ENCODE data around the gene NUP54.

The NUP54 gene

GRCh38 chr4:76147454-76148141 lies 599 bp downstream of the NUP54 start:
- peak overlapping the region; percentile 91 for H3K4me3 ChIP-seq (ENCODE audit: low read depth, low read length)

GRCh38 chr4:76144546-76144945 lies 3.7 kb downstream of the NUP54 start:
- H3K4me3 ChIP-seq (ENCODE audit: low read depth, low read length), result no peak overlapping the region

DNA sequence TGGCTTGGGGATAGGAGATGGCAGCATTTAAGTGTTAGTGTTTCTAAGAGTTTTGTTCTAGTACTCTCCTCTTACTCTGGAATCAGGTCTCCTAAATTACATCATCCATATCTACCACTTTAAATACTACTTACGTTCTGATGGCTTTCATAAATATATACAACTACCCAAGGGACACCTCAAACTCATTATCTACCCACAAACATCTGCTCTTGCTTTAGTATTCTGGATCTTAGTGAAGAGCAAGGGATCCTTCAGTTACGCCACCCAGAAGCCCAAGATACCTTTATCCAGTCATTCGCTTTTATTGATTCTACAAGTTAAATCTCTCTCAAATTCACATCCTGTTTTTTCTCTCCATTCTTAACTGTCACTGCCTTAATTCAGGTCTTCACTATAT lies 7.0 kb downstream of the NUP54 start:
- no peak overlapping the region for H3K4me3 ChIP-seq (ENCODE audit: low read depth, low read length)

- H3K4me3 ChIP-seq (ENCODE audit: low read depth, low read length), result no peak overlapping the region
Measured at GRCh38 chr4:76127754-76128153, 20.4 kb downstream of the NUP54 start.

GRCh38 chr4:76125816-76126215 lies 22.4 kb downstream of the NUP54 start:
- no peak overlapping the region for H3K4me3 ChIP-seq (ENCODE audit: low read depth, low read length)

GRCh38 chr4:76120199-76120598 lies 28.0 kb downstream of the NUP54 start:
- no peak overlapping the region for H3K4me3 ChIP-seq (ENCODE audit: low read depth, low read length)

- H3K4me3 ChIP-seq (ENCODE audit: low read depth, low read length), result no peak overlapping the region
Measured at GRCh38 chr4:76117536-76117935, 30.7 kb downstream of the NUP54 start.

DNA sequence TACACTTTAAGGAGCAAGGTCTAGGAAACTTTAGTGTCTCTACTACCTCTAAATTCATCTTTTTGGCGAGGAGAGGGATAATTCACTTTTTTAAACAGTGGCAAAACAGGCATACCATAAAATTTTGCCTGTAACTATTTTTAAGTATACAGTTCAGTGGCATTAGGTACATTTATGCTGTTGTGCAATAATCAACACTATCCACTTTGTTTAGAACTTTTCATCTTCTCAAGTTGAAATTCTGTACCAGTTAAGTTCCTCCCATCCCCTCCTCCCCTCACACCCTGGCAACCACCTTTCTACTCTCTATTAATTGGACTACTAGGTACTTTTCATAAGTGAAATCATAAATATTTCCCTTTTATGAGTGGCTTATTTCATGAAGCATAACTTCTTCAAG lies 31.4 kb downstream of the NUP54 start:
- no peak overlapping the region for H3K4me3 ChIP-seq (ENCODE audit: low read depth, low read length)

- H3K4me3 ChIP-seq (ENCODE audit: low read depth, low read length), result no peak overlapping the region
Measured at GRCh38 chr4:76108467-76109181, 39.6 kb downstream of the NUP54 start.

DNA sequence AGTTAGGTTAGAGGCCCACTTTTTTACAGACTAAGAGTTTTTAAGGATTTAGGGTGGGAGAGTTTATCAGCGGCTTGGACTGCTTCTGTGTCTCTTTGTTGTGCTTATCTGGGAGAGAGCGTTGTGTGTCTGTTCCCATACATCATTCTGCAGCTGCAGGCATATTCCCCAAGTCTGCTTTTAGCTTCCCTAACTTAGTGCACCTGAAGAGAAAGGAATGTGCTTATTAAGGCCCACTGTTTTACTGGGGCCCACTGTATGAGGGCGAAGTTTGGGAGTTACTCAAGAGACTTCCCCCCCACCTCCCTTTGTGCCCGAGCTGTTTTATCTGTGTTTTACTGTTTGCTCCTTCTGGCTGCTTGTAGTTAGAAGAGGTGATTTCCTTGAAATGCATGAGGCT lies 41.8 kb downstream of the NUP54 start:
- H3K4me3 ChIP-seq (ENCODE audit: low read depth, low read length), result no peak overlapping the region

DNA sequence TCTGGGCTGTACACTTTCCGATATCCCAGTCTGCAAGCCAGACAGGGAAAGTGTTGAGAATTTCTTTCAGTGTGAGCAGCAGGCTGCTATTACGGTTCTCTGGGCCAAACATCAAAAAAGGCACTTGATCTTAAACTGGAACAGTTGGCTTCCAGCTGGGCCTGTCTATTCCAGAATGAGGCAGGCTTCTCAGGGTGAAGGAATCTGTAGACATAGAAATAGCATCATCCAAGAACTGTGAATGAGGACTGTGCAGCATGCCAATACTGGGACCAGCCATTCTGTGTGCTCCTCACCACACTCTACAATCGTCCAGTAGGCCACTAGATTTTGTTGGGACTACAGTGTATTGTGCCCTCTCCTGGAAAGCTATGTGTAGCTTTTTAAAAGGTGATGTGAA lies 42.5 kb downstream of the NUP54 start:
- H3K4me3 ChIP-seq (ENCODE audit: low read depth, low read length), result no peak overlapping the region

DNA sequence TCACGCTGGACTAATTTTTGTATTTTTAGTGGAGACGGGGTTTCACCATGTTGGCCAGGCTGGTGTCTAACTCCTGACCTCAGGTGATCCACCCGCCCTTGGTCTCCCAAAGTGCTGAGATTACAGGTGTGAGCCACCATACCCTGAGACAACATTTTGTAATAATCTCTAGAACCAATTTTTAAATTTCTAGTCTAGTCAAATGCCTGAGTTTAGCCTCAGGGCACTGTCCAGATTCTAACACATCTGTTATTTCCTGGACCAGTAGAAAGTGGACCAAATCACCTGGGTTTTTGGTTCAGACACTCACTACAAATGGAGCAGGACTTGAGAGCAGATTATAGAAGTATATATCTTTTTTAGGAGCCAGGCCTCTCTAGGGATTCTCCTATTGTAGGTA lies 52.1 kb downstream of the NUP54 start:
- H3K4me3 ChIP-seq (ENCODE audit: low read depth, low read length), result no peak overlapping the region

- no peak overlapping the region for H3K4me3 ChIP-seq (ENCODE audit: low read depth, low read length)
Measured at GRCh38 chr4:76095568-76095967, 52.6 kb downstream of the NUP54 start.

GRCh38 chr4:76091052-76091451 lies 57.1 kb downstream of the NUP54 start:
- no peak overlapping the region for H3K4me3 ChIP-seq (ENCODE audit: low read depth, low read length)

- no peak overlapping the region for H3K4me3 ChIP-seq (ENCODE audit: low read depth, low read length)
Measured at GRCh38 chr4:76090241-76090691, 57.9 kb downstream of the NUP54 start.

GRCh38 chr4:76088719-76089118 lies 59.5 kb downstream of the NUP54 start:
- H3K4me3 ChIP-seq (ENCODE audit: low read depth, low read length), result no peak overlapping the region

DNA sequence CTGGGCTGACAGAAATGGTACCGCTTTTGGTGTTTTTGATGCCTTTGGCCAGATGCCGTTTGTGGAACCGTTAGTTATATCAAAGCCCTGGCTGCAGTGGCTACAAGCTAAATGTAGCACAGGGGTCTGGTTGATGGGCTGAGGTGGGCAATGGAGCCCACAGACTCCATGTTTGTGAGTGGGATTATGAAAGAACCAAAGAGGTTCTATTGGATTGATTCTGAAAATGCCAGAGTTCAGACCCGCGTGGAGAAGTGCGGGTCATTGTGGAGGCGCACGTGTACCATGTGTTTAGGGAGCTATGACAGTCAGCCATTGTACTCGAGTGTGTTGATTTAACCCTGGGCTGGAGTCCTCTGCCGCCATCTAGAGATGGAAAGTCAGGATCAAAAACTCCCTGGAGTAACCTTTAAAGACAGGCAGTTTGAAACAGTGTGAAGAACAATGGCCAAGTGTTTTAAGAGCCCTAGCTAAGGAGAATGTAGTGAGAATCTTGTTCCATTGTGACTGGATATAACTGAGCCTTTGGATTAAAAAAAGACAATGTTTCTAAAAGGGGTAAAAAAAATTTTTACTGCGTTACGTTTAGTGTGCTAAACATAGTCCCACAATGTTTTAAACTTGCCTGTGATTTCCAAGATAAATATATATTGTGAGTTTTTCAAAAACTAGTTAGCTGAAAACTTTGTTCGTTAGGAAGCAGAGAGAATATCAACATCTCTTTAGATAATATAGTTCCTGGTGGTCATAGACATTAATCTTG lies 61.0 kb downstream of the NUP54 start:
- H3K4me3 ChIP-seq (ENCODE audit: low read depth, low read length), result no peak overlapping the region

GRCh38 chr4:76084542-76084941 lies 63.7 kb downstream of the NUP54 start:
- no peak overlapping the region for H3K4me3 ChIP-seq (ENCODE audit: low read depth, low read length)

DNA sequence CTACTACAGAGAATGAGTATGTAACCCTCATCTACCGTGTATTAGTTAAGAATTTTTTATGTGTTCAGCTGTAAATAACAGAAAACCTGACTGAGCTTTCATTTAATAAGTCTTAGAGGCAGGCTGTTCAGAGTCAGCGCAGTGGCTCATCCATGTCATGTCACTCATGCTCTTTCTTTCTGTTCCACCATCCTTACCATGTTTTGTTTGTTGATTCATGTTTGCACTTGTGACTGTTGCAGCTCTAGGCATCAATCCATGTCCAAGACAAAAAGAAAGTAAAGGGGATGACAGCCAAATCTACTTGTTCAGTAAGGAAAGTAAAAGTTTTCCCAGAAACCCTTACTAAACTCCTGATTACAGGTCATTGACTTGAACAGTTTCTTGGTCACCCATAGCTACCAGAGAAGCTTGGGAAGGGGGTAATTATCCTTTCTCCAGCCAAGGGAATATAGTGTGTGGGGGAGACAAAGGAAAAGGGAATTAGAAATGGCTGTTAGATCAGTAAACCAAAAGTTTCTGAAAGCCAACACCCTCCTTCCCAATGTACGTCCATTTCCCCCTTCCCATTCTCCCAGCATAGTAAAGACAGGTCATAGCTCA lies 64.7 kb downstream of the NUP54 start:
- no peak overlapping the region for H3K4me3 ChIP-seq (ENCODE audit: low read depth, low read length)

GRCh38 chr4:76078033-76078613 lies 70.1 kb downstream of the NUP54 start:
- no peak overlapping the region for H3K4me3 ChIP-seq (ENCODE audit: low read depth, low read length)

DNA sequence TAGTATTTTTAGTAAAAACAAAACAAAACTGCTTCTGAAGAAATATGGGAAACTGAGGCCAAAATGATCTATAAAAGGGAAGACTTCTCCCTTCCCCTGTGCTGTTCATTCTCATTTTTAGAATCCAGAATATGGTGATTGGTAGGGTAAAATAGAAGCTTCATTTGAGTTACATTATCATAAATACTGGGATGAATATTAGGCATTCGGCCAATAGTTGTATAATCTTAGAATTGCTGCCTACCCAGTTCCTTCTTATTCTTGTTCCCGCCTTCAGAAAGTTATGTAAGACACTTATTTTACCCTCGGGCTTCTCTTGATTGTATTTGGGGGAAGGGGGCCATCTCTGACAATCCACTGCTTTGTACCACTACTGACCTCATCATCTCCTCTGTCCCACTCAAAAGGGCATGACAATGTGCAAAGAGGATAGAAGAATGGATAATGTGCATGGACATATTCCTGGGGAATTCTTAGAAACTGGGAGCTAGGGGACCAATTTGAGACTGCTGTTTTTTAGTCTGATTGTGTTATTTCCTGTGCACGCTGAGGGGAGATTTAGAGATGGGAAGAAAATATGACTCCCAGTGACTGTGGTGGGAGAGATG lies 73.1 kb downstream of the NUP54 start:
- H3K4me3 ChIP-seq (ENCODE audit: low read depth, low read length), result no peak overlapping the region
